Activated gamma-delta T cell treated with Interleukin-2 at 50 U/mL for 16 hours (primary cell): Measurements from ENCODE around the gene UBE2I.
"Not testable (repeated sequence)": the region's sequence is repeated elsewhere in the genome, so short reads cannot be mapped to it uniquely, and the experiment has no call there.

ENCODE experiments used
- DNase-seq: peaks from one replicate; pipeline ENCODE4 v3.0.0-alpha.2; 2020

Gene UBE2I

DNA sequence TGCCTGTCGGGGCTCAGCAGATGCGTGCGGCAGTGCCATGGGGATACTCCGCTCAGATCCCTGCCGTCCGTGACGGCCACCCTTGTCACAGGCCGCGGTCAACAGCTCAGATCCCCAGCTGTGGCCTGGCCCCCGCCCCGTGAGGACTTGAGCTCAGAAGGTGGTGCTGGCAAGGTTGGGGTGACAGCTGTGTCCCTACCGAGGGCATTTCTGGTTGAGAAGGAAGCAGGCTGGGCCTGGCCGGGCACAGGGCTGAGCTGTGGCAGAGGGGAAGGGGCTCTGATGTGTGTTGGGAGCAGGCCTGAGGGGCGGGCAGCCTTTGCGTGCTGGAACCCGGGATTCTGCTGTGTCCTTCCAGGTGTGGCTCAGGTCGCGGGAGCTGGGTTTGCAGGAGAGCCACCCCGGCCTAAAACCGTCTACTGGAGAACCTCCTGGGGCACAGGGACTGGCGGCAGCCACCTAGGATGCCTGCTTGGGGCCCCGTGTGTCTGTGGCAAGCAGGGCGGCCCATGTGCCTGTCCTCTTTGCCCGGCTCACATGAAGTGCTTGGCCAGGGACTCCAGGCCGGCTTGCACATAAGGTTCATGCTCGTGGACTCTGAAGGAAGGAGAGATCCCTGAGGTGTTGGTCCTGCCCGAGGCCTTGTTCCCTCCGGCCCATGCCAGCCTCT, 5.1 kb downstream of the UBE2I start:
- no peak for DNase-seq

GRCh38 chr16:1315081-1316032, 5.9 kb downstream of the UBE2I start:
- no peak for DNase-seq

DNA sequence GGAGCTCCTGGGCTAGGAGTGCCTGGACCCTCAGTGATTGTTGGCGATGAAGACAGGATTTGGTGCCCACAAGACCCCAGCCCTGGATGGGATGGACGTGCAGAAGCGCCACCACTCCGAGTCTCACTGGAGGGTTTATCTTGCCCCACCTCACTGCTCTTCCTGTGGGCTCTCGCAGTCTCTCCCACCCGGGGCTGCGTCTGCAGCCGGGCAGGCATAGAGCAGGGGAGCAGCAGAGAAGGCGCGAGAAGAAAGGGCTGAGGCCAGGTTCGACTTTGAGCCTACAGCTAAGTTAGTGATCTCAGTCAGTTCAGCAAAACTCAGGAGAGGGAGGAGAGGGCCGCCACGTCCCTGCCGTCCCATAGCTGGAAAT, 6.6 kb downstream of the UBE2I start:
- no peak for DNase-seq

- DNase-seq, result no peak
Measured at GRCh38 chr16:1317479-1318267, 8.2 kb downstream of the UBE2I start.

DNA sequence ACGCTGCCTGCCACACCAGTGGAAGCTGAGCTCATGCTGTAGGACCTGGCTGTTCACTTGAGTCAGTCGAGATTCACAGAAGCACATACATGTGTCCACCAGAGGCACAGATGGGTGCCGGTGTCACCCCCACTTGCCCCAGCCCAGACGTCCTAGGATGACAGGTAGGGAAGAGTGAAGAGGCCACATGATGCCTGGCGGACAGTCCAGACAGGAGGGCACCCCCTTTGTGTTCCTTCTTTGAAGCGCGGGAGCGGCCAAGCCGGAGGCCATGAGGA, 8.8 kb downstream of the UBE2I start:
- no peak for DNase-seq

GRCh38 chr16:1319041-1319440, 9.6 kb downstream of the UBE2I start:
- DNase-seq, result no peak

DNA sequence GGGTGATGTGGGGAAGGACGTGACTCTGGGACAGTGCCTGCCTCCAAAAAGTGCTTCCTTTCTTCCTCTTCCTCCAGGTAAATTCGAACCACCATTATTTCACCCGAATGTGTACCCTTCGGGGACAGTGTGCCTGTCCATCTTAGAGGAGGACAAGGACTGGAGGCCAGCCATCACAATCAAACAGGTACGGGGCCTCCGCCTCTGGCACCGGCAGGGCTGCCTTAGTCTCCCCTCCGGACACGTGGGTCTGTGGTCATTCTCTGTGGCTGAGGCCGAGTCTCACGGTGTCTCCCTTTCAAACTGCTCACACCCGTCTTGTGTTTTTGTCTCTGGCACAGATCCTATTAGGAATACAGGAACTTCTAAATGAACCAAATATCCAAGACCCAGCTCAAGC, 10.7 kb downstream of the UBE2I start:
- DNase-seq, result no peak

DNA sequence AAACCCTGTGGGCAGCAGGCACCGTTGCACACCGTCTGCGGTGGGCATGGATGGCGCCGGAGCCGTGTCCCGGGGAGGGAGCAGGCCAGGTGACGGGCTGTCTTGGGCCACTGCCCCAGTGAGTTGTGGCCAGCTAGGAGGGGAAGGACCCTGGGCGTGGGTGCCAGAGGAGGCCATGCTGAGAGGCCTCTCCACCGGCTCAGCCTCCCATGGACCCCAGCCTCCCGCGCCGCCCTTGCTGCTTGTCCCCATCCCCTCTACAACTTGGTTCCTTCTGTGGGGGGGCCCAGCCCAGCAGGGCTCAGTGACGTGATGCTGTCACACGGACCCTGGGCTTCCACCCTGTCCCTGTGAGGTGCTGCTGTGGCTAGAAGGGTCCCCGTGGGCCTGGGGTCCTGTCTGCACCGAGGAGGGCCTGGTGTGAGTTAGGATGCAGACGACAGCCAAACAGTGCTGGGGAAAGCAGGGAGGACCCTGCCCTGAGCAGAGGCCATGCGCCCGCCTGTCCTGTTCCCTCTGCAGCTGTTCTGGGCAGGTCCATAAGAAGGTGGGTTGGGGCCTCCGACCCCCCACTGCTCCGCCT, 11.3 kb downstream of the UBE2I start:
- DNase-seq, result no peak

DNA sequence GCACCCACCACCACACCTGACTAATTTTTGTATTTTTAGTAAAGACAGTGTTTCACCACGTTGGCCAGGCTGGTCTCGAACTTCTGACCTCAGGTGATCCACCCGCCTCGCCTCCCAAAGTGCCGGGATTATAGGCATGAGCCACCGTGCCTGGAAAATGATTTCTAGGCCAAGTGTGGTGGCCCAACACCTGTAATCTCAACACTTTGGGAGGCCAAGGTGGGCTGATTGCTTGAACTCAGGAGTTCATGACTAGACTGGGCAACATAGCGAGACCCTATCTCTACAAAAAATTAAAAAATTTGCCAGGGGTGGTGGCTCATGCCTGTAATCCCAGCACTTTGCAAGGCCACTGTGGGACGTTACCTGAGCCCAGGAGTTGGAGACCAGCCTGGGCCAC, 13.0 kb downstream of the UBE2I start:
- DNase-seq, result no peak

- DNase-seq, result no peak
Measured at GRCh38 chr16:1323296-1324239, 14.1 kb downstream of the UBE2I start.

DNA sequence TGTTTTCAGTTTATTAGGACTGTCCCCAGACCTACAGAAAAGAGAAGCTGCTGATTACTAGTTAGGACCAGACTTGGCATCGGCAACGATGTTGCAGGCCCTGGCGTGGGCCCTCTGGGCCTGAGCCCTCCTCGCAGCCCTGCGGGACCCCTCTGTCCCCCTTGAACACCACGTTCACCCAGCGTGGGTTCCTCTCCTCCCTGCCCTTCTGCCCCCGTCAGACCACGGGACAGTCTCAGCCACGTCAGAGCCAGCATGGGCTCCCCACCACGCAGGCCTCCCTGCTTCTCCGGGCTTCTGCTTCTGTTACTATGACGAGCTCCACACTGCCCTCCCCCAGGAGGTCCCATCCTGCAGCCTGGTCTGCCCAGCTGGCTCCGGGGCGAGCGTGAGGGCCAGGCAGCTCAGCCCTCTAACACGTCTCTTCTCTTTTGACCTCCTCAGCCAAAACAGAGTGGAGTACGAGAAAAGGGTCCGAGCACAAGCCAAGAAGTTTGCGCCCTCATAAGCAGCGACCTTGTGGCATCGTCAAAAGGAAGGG, 14.9 kb downstream of the UBE2I start:
- DNase-seq, result no peak

GRCh38 chr16:1325261-1325660, 15.8 kb downstream of the UBE2I start:
- no peak for DNase-seq

DNA sequence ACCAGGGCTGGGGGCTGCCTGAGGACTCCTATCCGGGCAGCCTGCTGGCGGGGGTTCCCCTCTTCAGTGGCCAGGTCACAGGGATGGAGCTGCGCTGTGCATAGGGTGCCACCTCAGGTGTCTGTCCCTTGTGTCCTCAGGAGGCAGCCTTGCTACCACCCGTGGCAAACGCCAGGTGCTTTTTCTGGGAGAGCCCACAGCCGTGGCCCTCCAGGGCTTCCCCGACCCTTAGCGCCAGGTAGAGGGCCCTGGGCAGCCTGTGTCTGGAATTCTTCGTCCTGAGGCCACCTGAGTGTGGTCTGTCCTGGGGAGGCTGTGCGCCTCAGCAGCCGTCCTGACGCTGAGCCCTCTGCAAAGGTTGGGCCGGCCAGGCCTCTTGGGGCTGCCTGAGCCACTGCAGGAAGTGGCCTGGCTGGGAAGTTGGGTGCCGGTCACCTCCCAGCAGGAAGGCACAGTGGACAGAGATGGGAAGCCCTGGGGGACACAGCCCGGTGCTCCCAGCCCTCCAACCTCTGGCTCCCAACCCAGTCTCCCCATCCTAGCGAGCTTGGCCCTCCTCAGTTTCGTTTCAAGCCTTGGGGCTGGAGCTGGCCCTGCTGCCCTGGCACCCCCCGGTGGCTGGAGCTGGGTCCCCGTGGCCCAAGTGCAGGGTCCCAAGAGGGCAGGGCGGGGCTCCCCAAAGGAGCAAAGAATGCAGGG, 16.4 kb downstream of the UBE2I start:
- DNase-seq, result no peak

DNA sequence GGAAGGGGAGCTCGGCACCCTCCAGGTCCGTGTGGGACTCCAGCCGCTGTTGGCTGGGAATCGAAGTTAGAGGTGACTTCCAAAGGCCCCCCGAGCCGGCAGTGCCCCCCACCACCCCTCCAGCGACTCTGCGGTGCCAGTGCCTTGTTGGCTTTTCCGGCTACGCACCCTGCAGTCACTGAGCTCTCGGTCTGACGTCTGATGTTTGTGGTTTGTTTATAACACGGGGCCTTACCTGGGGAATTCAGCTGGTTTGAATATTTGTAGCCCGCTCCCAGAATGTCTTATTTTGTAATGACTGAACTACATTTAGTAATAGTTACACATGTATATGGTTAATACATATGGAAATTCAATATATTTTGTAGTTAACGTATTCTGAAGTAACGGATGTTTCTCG, 17.0 kb downstream of the UBE2I start:
- no peak for DNase-seq

- DNase-seq, result no peak
Measured at GRCh38 chr16:1326946-1327618, 17.6 kb downstream of the UBE2I start.

GRCh38 chr16:1327619-1327947, 18.1 kb downstream of the UBE2I start:
- DNase-seq, result no peak

- DNase-seq, result not testable (repeated sequence)
Measured at GRCh38 chr16:1328136-1328535, 18.7 kb downstream of the UBE2I start.

DNA sequence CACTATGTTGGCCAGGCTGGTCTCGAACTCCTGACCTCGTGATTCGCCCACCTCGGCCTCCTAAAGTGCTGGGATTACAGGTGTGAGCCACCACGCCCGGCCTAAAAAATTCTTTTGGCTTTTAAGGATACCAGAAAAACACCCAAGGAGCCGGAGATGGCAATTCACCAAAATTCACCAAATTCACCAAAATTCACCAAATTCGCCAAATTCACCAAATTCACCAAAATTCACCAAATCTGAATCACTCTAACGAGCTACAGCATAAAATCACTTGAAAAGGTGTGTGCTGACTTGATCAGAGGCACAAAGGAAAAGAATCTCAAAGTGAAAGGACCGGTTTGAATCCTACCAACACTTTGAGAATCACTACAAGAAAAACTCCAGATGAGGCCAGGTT, 19.5 kb downstream of the UBE2I start:
- DNase-seq, result not testable (repeated sequence)

DNA sequence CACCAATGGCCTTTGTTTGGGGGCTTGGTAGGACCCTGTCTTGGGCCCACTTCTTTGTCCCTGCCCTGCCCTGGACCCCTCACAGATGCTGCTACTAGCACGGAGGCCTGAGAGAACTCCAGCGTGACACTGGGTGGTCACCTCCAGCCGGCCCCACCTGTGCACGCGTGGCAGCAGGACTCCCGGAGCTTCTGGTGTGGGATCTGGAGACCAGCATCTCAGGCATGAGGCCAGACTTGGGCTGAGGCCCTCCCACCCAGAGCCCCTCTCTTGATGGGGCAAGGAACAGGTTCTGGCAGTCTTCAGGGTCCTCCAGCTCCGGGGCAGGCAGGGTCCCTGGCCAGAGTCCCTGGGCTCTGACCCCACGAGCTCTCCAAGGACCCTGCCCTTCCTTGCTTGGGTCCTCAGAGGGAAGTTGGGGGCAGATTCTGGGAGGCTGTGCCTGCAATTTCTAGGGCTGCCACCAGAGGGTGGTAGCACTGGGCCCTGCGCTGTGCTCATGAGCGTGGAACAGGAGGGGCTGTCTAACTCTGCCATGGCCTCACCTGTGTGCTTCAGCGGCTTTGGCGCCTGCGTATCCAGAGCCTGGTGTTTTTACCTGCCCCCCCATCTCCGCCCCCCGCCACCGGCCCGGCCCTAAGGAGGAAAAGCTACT, 21.0 kb downstream of the UBE2I start:
- DNase-seq, result no peak
